Thyroid gland (tissue), 4 donors: ENCODE measurements around the gene CNKSR1. TPM values are rescaled to one million over a fixed set of nuclear protein-coding genes. Genes with fewer than 3 reads are reported as not detected.

ENCODE experiments used
- DNase-seq, 2 donors: peaks; one replicate each; pipeline ENCODE4 v3.0.0-alpha.2; 2019
- H3K27ac ChIP-seq, 3 donors: fragments of 200-600 bp; sonication (generic); 1 replicate in 2 of 3; 2 replicates in 1 of 3; pipeline ENCODE4 v1.5.1; 2016 to 2019; ENCODE audit warnings: mild to moderate bottlenecking in 1 of 3, moderate library complexity in 1 of 3
- H3K27me3 ChIP-seq: fragments of 200-600 bp; sonication (generic); one replicate; pipeline ENCODE4 v1.5.1; 2019
- H3K36me3 ChIP-seq, 2 donors: fragments of 200-600 bp; sonication (generic); one replicate each; pipeline ENCODE4 v1.5.1; 2016 to 2019
- H3K4me1 ChIP-seq, 2 donors: fragments of 200-600 bp; sonication (generic); one replicate each; pipeline ENCODE4 v1.5.1; 2017 to 2019
- H3K4me3 ChIP-seq, 3 donors: fragments of 200-600 bp; sonication (generic); replicated peaks in 1 of 3; 1 replicate in 2 of 3; 2 replicates in 1 of 3; pipeline ENCODE4 v1.5.1; 2016; ENCODE audit warnings: mild to moderate bottlenecking in 1 of 3
- H3K9me3 ChIP-seq: fragments of 200-600 bp; sonication (generic); one replicate; pipeline ENCODE4 v1.5.1; 2017
- CTCF ChIP-seq, 6 experiments: fragments of 200-600 bp in 3 of 6; fragments of 450-650 bp in 3 of 6; sonication (generic) in 3 of 6; IDR thresholded peaks; one replicate each; pipeline ENCODE4 v1.5.1; 2016 to 2019; ENCODE audit warnings: antibody characterized with exemption in 6 of 6, mild to moderate bottlenecking in 2 of 6, inconsistent platforms in 1 of 6, moderate library complexity in 1 of 6
- POLR2A ChIP-seq, 2 donors: fragments of 450-650 bp; IDR thresholded peaks; one replicate each; pipeline ENCODE4 v1.6.1; 2017; ENCODE audit warnings: antibody characterized with exemption in 2 of 2, mild to moderate bottlenecking in 2 of 2, moderate library complexity in 1 of 2
- WGBS, 2 donors: methylation state at CpG; one replicate each; pipeline ENCODE4 v1.1.5; 2017; 5-methylcytosine and 5-hydroxymethylcytosine counted together
- intact Hi-C: fragments of 100-400 bp; cut with DNase I; formaldehyde crosslinking; loops from one replicate; pipeline ENCODE4 v1.15.1; 2023
- total RNA-seq, 4 donors: library from RNA; depleted of rRNA; stranded (reverse); fragments of >200 nt; gene quantifications; one replicate each; pipeline ENCODE4 v1.2.3, GENCODE V29; 2016

CNKSR1 gene
- total RNA-seq, 4 donors from 2014 or later, result 20.0 to 81.2 (median 31.6) TPM

GRCh38 chr1:26160527-26161414 lies 16.5 kb upstream of the CNKSR1 start:
- no peaks in the 10 kb centered on the region for H3K36me3 ChIP-seq
- no peaks in the 10 kb centered on the region for H3K9me3 ChIP-seq
- peak overlapping the region in 1 of 3 donors; percentile 49 for H3K4me3 ChIP-seq
- peaks cover 13 to 17% of the 10 kb centered on the region in 2 donors for H3K4me1 ChIP-seq
- DNase-seq, result no peak
- peak overlapping the region in 1 of 3 donors; percentile 45 for H3K27ac ChIP-seq
- no peaks in the 10 kb centered on the region for H3K27me3 ChIP-seq
- no peak for TF ChIP-seq POLR2A (IDR thresholded peaks at IDR 0.05)
- TF ChIP-seq CTCF (IDR thresholded peaks at IDR 0.05), result no peak
- WGBS, 2 donors, result 49 to 79% methylated on average over 7 to 10 of the region's 18 CpGs
- intact Hi-C loops, result loop anchor here (5.0 kb wide), 1 partner anchor 53 kb away; no protein-coding TSS in a partner anchor

DNA sequence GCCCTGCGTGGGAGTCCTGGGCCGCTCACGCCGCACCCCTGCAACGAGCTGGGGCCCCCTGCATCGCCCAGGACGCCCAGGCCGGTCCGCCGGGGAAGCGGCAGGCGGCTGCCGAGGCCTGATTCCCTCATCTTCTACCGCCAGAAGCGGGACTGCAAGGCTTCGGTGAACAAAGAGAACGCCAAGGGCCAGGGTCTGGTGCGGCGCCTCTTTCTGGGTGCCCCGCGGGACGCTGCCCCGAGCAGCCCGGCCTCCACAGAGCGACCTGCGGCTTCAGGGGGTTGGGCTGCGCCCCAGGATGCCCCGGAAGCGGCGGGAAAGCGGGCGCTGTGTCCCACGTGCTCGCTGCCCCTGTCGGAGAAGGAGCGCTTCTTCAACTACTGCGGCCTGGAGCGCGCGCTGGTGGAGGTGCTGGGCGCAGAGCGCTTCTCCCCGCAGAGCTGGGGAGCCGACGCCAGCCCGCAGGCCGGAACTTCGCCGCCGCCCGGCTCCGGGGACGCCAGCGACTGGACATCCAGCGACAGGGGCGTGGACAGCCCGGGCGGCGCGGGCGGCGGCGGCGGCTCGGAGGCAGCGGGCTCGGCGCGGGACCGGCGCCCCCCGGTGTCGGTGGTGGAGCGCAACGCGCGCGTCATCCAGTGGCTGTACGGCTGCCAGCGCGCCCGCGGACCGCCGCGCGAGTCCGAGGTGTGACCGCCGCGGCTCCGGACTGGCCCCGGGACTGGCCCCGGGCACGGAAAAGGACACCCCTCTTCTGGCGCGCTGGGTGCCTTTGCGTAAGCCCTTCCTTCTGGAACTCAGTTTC lies 15.7 kb upstream of the CNKSR1 start:
- no peaks in the 10 kb centered on the region for H3K27me3 ChIP-seq
- no peaks in the 10 kb centered on the region for H3K9me3 ChIP-seq
- H3K27ac ChIP-seq, result peak overlapping the region in 2 of 3 donors; percentile 36 to 45
- H3K4me1 ChIP-seq, result peaks cover 13 to 17% of the 10 kb centered on the region in 2 donors
- TF ChIP-seq POLR2A (IDR thresholded peaks at IDR 0.05), result no peak
- peak in 2 of 6 experiments; percentile 39 to 41 for TF ChIP-seq CTCF (IDR thresholded peaks at IDR 0.05)
- DNase-seq, result peak; percentile 66 to 68
- H3K36me3 ChIP-seq, result no peaks in the 10 kb centered on the region
- peak overlapping the region in 2 of 3 donors; percentile 25 to 49 for H3K4me3 ChIP-seq
- WGBS, 2 donors, result 0 to 7% methylated on average over 1 to 13 of the region's 98 CpGs
- intact Hi-C loops, result loop anchor here (5.0 kb wide), 1 partner anchor 54 kb away; no protein-coding TSS in a partner anchor

GRCh38 chr1:26162220-26162709 lies 15.0 kb upstream of the CNKSR1 start:
- peaks cover 13 to 17% of the 10 kb centered on the region in 2 donors for H3K4me1 ChIP-seq
- no peaks in the 10 kb centered on the region for H3K36me3 ChIP-seq
- no peaks in the 10 kb centered on the region for H3K27me3 ChIP-seq
- H3K9me3 ChIP-seq, result no peaks in the 10 kb centered on the region
- H3K4me3 ChIP-seq, result peak overlapping the region in 2 of 3 donors; percentile 25 to 49
- no peak for DNase-seq
- WGBS, 2 donors, result 27 to 29% methylated on average over 20 to 21 of the region's 21 CpGs
- peak overlapping the region in 1 of 3 donors; percentile 36 for H3K27ac ChIP-seq
- intact Hi-C loops, result loop anchor here (5.0 kb wide), 1 partner anchor 55 kb away; no protein-coding TSS in a partner anchor
- TF ChIP-seq CTCF (IDR thresholded peaks at IDR 0.05) (no peak), POLR2A (IDR thresholded peaks at IDR 0.05) (no peak)

DNA sequence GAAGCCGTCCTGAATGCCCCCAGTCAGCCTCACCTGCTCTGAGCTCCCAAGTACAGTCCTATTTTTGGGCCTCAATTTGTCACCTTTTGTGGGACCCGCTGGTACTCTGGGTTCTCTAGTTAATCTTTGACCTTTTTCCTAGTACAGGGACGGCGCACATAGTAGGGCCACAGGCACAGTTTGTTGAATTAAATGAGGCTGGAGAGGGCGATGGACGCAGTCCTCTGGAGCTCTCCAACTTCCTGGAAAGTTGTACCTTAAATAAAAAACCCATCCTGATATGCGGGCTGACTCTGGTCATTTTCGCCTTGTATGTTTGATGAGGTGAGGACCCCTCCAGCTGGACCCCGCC lies 13.6 kb upstream of the CNKSR1 start:
- no peaks in the 10 kb centered on the region for H3K27me3 ChIP-seq
- intact Hi-C loops, result loop anchor here (5.0 kb wide), 1 partner anchor 56 kb away; no protein-coding TSS in a partner anchor
- no peaks in the 10 kb centered on the region for H3K9me3 ChIP-seq
- no peak overlapping the region for H3K27ac ChIP-seq
- H3K4me3 ChIP-seq, result peak overlapping the region in 1 of 3 donors; percentile 28
- H3K36me3 ChIP-seq, result no peaks in the 10 kb centered on the region
- 53 to 68% methylated on average over 9 of the region's 9 CpGs for WGBS, 2 donors
- TF ChIP-seq POLR2A (IDR thresholded peaks at IDR 0.05) (no peak), CTCF (IDR thresholded peaks at IDR 0.05) (no peak)
- DNase-seq, result no peak
- H3K4me1 ChIP-seq, result peaks cover 13 to 17% of the 10 kb centered on the region in 2 donors
